OCI-LY7 (cell line): ENCODE results near the gene MYO18A. TPM values are rescaled to one million over a fixed set of nuclear protein-coding genes. Genes with fewer than 3 reads are reported as not detected.

ENCODE experiments used
- BruUV-seq: library from RNA; stranded (reverse); fragments of 400-500 nt; replicated peaks from 2 replicates; lab custom pipeline; 2021; lab: Mats Ljungman, UMichigan
- CTCF ChIA-PET: fragments of 300-600 bp; sonication (Branson Sonifier 250); formaldehyde crosslinking; loops from one replicate; lab custom pipeline; 2022; ENCODE audit warnings: antibody characterized with exemption; ENCODE audit not compliant: unreplicated experiment; lab: Charles Lee
- POLR2A ChIA-PET: fragments of 300-600 bp; sonication (Branson Sonifier 250); formaldehyde crosslinking; loops from one replicate; lab custom pipeline; 2022; ENCODE audit warnings: antibody characterized with exemption; lab: Charles Lee
- DNase-seq: peaks from one replicate; pipeline ENCODE4 v3.0.0-alpha.2; 2015; ENCODE audit warnings: low spot score
- H2AFZ ChIP-seq: fragments of 200-600 bp; sonication (generic), shearing (Covaris generic); 2 replicates; pipeline ENCODE4 v1.6.1; 2014; ENCODE audit warnings: mild to moderate bottlenecking, antibody characterized with exemption, low read length, moderate library complexity
- H3K27ac ChIP-seq: fragments of 200-600 bp; sonication (generic); 2 replicates; pipeline ENCODE4 v1.5.1; 2014; ENCODE audit warnings: mixed run types, low read depth, mild to moderate bottlenecking, moderate library complexity, low read length, inconsistent platforms; ENCODE audit not compliant: poor library complexity, severe bottlenecking
- H3K36me3 ChIP-seq: fragments of 200-600 bp; sonication (generic); 2 replicates; pipeline ENCODE4 v1.6.1; 2014; ENCODE audit warnings: mild to moderate bottlenecking, antibody characterized with exemption, low read length, moderate library complexity, mixed read lengths; ENCODE audit not compliant: insufficient read depth
- H3K4me1 ChIP-seq: fragments of 200-600 bp; sonication (generic); 2 replicates; pipeline ENCODE4 v1.5.1; 2014; ENCODE audit warnings: mild to moderate bottlenecking, low read length; ENCODE audit not compliant: insufficient read depth, poor library complexity, severe bottlenecking
- H3K4me2 ChIP-seq: fragments of 200-600 bp; sonication (generic); 2 replicates; pipeline ENCODE4 v1.6.1; 2014; ENCODE audit warnings: mild to moderate bottlenecking, low read length
- H3K4me3 ChIP-seq: fragments of 200-600 bp; sonication (generic); 2 replicates; pipeline ENCODE4 v1.5.1; 2014; ENCODE audit warnings: mild to moderate bottlenecking, low read depth, low read length; ENCODE audit not compliant: poor library complexity, severe bottlenecking
- H3K79me2 ChIP-seq: fragments of 200-600 bp; sonication (generic); 2 replicates; pipeline ENCODE4 v1.6.1; 2016; ENCODE audit warnings: low read depth, mild to moderate bottlenecking, low read length, moderate library complexity, mixed read lengths; ENCODE audit not compliant: insufficient read depth
- H3K9me2 ChIP-seq: fragments of 200-600 bp; sonication (generic); 2 replicates; pipeline ENCODE4 v1.6.1; 2016; ENCODE audit warnings: mild to moderate bottlenecking, low read length, mixed read lengths; ENCODE audit not compliant: insufficient read depth
- H3K9me3 ChIP-seq: fragments of 200-600 bp; sonication (generic); 2 replicates; pipeline ENCODE4 v1.6.1; 2014; ENCODE audit warnings: mild to moderate bottlenecking, mixed run types, low read length, mixed read lengths
- H4K20me1 ChIP-seq: fragments of 200-600 bp; sonication (generic); 2 replicates; pipeline ENCODE4 v1.6.1; 2014; ENCODE audit warnings: mild to moderate bottlenecking, antibody characterized with exemption, low read length, moderate library complexity, mixed read lengths; ENCODE audit not compliant: insufficient read depth
- EZH2phosphoT487 ChIP-seq: fragments of 200-600 bp; sonication (generic); IDR thresholded peaks from 2 replicates; pipeline ENCODE4 v1.6.1; 2018; ENCODE audit warnings: low read depth, borderline replicate concordance, mild to moderate bottlenecking, mixed run types, antibody characterized with exemption, low read length, moderate library complexity, mixed read lengths
- intact Hi-C: fragments of 100-400 bp; cut with micrococcal nuclease; formaldehyde crosslinking; loops from one replicate; pipeline ENCODE4 v1.10.0; 2022; ENCODE audit not compliant: unreplicated experiment
- total RNA-seq, 2 experiments: library from RNA; depleted of rRNA in 1 of 2; stranded (reverse); fragments of >200 nt in 1 of 2; shearing (Covaris generic) in 1 of 2; gene quantifications; 2 replicates each; pipeline ENCODE4 v1.2.3, GENCODE V29; 2014 to 2022
- TF ChIP-seq, protein P1 (sequence below): fragments of 200-600 bp; sonication (generic); conservative IDR thresholded peaks from 2 replicates; pipeline ENCODE4 v1.5.1; 2014; ENCODE audit warnings: mild to moderate bottlenecking, antibody characterized with exemption, low read length, moderate library complexity, mixed read lengths

The MYO18A gene
- total RNA-seq, 2 experiments from 2014 or later: 124 to 128 TPM

DNA sequence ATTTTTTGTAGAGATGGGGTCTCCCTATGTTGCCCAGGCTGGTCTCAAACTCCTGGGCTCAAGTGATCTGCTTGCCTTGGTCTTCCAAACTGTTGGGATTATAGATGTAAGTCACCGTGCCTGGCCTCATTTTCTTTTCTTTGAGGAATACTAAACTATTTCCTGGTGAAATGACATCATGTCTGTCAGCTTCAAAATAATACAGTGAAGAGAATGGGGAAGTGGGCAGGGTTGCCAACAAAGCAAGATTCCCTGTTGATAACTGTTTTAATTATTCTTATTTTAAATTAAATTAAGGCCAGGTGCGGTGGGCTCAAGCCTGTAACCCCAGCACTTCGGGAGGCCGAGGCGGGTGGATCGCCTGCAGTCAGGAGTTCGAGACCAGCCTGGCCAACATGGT lies 116.2 kb downstream of the MYO18A start:
- CTCF ChIA-PET: no interaction called here
- Histone ChIP-seq H3K36me3 (no peaks in the 10 kb centered on the region), H2AFZ (no peak overlapping the region), H3K9me3 (no peaks in the 10 kb centered on the region), H4K20me1 (no peaks in the 10 kb centered on the region), H3K4me2 (no peak overlapping the region), H3K79me2 (no peaks in the 10 kb centered on the region), H3K4me1 (no peaks in the 10 kb centered on the region), H3K9me2 (no peaks in the 10 kb centered on the region), H3K27ac (no peak overlapping the region), H3K4me3 (no peak overlapping the region)
- TF ChIP-seq EZH2phosphoT487: no peak
- TF ChIP-seq, protein P1, sequence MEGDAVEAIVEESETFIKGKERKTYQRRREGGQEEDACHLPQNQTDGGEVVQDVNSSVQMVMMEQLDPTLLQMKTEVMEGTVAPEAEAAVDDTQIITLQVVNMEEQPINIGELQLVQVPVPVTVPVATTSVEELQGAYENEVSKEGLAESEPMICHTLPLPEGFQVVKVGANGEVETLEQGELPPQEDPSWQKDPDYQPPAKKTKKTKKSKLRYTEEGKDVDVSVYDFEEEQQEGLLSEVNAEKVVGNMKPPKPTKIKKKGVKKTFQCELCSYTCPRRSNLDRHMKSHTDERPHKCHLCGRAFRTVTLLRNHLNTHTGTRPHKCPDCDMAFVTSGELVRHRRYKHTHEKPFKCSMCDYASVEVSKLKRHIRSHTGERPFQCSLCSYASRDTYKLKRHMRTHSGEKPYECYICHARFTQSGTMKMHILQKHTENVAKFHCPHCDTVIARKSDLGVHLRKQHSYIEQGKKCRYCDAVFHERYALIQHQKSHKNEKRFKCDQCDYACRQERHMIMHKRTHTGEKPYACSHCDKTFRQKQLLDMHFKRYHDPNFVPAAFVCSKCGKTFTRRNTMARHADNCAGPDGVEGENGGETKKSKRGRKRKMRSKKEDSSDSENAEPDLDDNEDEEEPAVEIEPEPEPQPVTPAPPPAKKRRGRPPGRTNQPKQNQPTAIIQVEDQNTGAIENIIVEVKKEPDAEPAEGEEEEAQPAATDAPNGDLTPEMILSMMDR: no peak
- no TSS peak for BruUV-seq
- intact Hi-C loops: no loop called here
- DNase-seq: no peak
- POLR2A ChIA-PET: no interaction called here

DNA sequence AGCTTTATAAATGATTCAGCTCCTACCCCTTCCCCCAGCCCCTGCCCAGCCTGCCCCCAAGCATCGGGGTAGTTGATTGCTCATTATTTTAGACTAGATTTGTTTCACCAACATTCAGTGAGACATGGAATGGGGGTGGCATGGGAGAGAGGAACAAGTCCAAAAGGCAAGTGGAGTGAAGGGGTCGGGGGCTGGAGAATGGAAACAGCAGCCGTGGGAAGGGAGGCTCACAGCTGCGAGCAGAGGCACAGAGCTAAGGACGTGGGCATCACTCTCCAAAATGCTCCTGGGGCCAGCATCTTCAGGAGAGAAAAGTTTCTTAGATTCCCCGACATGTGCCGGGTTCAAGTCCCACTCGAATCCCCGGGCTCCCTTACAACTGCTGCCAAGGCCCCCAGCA lies 118.0 kb downstream of the MYO18A start:
- ChIA-PET CTCF (no interaction called here), POLR2A (interaction anchor here (0.6 kb wide), 1 partner anchor 10 kb away, joined by 3 read pairs; no protein-coding TSS in a partner anchor)
- no peak overlapping the region for H3K4me2 ChIP-seq
- H3K36me3 ChIP-seq: no peaks in the 10 kb centered on the region
- H3K4me1 ChIP-seq: no peaks in the 10 kb centered on the region
- no peak for TF ChIP-seq EZH2phosphoT487
- TF ChIP-seq, protein P1: no peak
- H3K9me3 ChIP-seq: no peaks in the 10 kb centered on the region
- no peak overlapping the region for H3K4me3 ChIP-seq
- no peak overlapping the region for H2AFZ ChIP-seq
- DNase-seq: no peak
- intact Hi-C loops: no loop called here
- no peaks in the 10 kb centered on the region for H3K79me2 ChIP-seq
- no peaks in the 10 kb centered on the region for H3K9me2 ChIP-seq
- no peaks in the 10 kb centered on the region for H4K20me1 ChIP-seq
- no peak overlapping the region for H3K27ac ChIP-seq
- no TSS peak for BruUV-seq

DNA sequence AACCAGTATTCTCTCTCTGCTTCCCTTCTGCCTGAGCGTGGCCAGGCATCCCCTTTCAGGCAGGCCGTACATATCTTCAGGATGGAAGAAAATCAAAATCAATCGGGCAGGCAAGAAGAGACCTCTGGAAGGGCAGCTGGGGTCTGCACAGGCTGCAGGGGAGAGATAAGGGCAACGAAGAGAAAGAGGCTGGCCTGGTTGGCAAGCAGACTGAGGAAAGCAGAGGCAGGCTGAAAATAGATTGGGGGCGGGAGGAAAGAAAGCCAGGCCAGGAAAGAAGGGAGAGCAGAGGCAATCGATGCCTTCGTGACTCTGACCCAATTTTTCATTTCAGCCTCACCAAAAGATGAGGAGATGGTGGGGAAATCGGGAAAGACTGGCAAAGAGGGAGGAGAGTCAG lies 119.2 kb downstream of the MYO18A start:
- intact Hi-C loops: no loop called here
- H2AFZ ChIP-seq: no peak overlapping the region
- H3K4me2 ChIP-seq: no peak overlapping the region
- no peaks in the 10 kb centered on the region for H3K9me2 ChIP-seq
- DNase-seq: no peak
- H3K4me1 ChIP-seq: no peaks in the 10 kb centered on the region
- no TSS peak for BruUV-seq
- no peaks in the 10 kb centered on the region for H3K79me2 ChIP-seq
- H3K36me3 ChIP-seq: no peaks in the 10 kb centered on the region
- H3K9me3 ChIP-seq: no peaks in the 10 kb centered on the region
- CTCF ChIA-PET: no interaction called here
- H4K20me1 ChIP-seq: no peaks in the 10 kb centered on the region
- POLR2A ChIA-PET: interaction anchor here (1.0 kb wide), 1 partner anchor 40 kb away, joined by 7 read pairs; no protein-coding TSS in a partner anchor
- no peak overlapping the region for H3K27ac ChIP-seq
- TF ChIP-seq, protein P1: no peak
- TF ChIP-seq EZH2phosphoT487: no peak
- no peak overlapping the region for H3K4me3 ChIP-seq
